Measurements from ENCODE around the gene SIPA1L3.

DNA sequence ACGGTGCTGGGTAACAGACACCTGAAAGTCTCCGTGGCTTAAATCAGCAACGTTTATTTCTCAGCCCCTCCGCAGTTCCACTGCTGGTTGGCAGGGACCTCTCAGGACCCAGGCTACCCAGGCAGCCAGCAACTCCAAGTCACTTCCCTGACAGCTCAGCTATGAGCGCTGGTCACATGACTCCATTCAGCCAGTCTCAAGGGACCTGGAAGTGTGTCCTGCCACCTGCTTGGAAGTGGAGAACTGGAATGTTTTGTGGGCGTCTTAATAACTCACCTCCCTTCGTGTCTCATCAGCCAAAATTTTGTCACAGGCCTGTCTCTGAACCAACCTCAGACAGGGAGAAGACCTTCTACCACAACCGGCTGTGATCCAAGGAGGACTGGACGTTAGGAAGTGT is 244.2 kb downstream of the SIPA1L3 start:
- TF ChIP-seq SNAI2 (CRISPR knock-in tag; IDR thresholded peaks at IDR 0.05) (no peak), ISL1 (CRISPR knock-in tag; IDR thresholded peaks at IDR 0.05) (no peak), BACH2 (CRISPR knock-in tag; IDR thresholded peaks at IDR 0.05; ENCODE audit: borderline replicate concordance) (no peak), ZNF565 (CRISPR knock-in tag; conservative IDR thresholded peaks at IDR 0.05; ENCODE audit: low read depth) (no peak), ZNF70 (CRISPR knock-in tag; IDR thresholded peaks at IDR 0.05) (no peak), RARB (CRISPR knock-in tag; IDR thresholded peaks at IDR 0.05) (no peak), OSR1 (CRISPR knock-in tag; IDR thresholded peaks at IDR 0.05) (no peak), ZFP30 (CRISPR knock-in tag; IDR thresholded peaks at IDR 0.05) (no peak), CSDC2 (CRISPR knock-in tag; IDR thresholded peaks at IDR 0.05) (no peak), ARNTL (CRISPR knock-in tag; IDR thresholded peaks at IDR 0.05; ENCODE audit: borderline replicate concordance, low read depth) (no peak), ESRRG (CRISPR knock-in tag; IDR thresholded peaks at IDR 0.05) (no peak)
- TF ChIP-seq, protein P1, sequence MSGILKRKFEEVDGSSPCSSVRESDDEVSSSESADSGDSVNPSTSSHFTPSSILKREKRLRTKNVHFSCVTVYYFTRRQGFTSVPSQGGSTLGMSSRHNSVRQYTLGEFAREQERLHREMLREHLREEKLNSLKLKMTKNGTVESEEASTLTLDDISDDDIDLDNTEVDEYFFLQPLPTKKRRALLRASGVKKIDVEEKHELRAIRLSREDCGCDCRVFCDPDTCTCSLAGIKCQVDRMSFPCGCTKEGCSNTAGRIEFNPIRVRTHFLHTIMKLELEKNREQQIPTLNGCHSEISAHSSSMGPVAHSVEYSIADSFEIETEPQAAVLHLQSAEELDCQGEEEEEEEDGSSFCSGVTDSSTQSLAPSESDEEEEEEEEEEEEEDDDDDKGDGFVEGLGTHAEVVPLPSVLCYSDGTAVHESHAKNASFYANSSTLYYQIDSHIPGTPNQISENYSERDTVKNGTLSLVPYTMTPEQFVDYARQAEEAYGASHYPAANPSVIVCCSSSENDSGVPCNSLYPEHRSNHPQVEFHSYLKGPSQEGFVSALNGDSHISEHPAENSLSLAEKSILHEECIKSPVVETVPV (CRISPR knock-in tag; IDR thresholded peaks at IDR 0.05), result no peak
- TF ChIP-seq, protein P2, sequence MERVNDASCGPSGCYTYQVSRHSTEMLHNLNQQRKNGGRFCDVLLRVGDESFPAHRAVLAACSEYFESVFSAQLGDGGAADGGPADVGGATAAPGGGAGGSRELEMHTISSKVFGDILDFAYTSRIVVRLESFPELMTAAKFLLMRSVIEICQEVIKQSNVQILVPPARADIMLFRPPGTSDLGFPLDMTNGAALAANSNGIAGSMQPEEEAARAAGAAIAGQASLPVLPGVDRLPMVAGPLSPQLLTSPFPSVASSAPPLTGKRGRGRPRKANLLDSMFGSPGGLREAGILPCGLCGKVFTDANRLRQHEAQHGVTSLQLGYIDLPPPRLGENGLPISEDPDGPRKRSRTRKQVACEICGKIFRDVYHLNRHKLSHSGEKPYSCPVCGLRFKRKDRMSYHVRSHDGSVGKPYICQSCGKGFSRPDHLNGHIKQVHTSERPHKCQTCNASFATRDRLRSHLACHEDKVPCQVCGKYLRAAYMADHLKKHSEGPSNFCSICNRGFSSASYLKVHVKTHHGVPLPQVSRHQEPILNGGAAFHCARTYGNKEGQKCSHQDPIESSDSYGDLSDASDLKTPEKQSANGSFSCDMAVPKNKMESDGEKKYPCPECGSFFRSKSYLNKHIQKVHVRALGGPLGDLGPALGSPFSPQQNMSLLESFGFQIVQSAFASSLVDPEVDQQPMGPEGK (CRISPR knock-in tag; IDR thresholded peaks at IDR 0.05; ENCODE audit: borderline replicate concordance), result no peak
- TF ChIP-seq, protein P3, sequence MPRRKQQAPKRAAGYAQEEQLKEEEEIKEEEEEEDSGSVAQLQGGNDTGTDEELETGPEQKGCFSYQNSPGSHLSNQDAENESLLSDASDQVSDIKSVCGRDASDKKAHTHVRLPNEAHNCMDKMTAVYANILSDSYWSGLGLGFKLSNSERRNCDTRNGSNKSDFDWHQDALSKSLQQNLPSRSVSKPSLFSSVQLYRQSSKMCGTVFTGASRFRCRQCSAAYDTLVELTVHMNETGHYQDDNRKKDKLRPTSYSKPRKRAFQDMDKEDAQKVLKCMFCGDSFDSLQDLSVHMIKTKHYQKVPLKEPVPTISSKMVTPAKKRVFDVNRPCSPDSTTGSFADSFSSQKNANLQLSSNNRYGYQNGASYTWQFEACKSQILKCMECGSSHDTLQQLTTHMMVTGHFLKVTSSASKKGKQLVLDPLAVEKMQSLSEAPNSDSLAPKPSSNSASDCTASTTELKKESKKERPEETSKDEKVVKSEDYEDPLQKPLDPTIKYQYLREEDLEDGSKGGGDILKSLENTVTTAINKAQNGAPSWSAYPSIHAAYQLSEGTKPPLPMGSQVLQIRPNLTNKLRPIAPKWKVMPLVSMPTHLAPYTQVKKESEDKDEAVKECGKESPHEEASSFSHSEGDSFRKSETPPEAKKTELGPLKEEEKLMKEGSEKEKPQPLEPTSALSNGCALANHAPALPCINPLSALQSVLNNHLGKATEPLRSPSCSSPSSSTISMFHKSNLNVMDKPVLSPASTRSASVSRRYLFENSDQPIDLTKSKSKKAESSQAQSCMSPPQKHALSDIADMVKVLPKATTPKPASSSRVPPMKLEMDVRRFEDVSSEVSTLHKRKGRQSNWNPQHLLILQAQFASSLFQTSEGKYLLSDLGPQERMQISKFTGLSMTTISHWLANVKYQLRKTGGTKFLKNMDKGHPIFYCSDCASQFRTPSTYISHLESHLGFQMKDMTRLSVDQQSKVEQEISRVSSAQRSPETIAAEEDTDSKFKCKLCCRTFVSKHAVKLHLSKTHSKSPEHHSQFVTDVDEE (CRISPR knock-in tag; IDR thresholded peaks at IDR 0.05), result no peak
